Right cardiac atrium (tissue), 5 donors: ENCODE results near the gene ABR. TPM values are rescaled to one million over a fixed set of nuclear protein-coding genes. Genes with fewer than 3 reads are reported as not detected.

Source experiments
- ATAC-seq, 2 donors: fragments of 200-7000 bp; cut with Tn5 transposase; one replicate each; pipeline versions ENCODE4 v1.8.0 to v1.9.1; 2020; ENCODE audit warnings: moderate library complexity in 2 of 2, mild to moderate bottlenecking in 1 of 2
- DNase-seq, 3 donors: peaks; one replicate each; pipeline ENCODE4 v3.0.0-alpha.2; 2020
- H3K27ac ChIP-seq: one replicate; pipeline ENCODE4 v1.5.1; 2013; ENCODE audit warnings: mild to moderate bottlenecking, low read length, control low read depth, moderate library complexity
- H3K27me3 ChIP-seq: one replicate; pipeline ENCODE4 v1.6.1; 2013; ENCODE audit not compliant: control insufficient read depth, insufficient read depth
- H3K4me1 ChIP-seq: one replicate; pipeline ENCODE4 v1.6.1; 2013; ENCODE audit warnings: low read length; ENCODE audit not compliant: control insufficient read depth, insufficient read depth
- H3K4me3 ChIP-seq: one replicate; pipeline ENCODE4 v1.5.1; 2013; ENCODE audit warnings: low read length, control low read depth
- H3K9me3 ChIP-seq: one replicate; pipeline ENCODE4 v1.6.1; 2013; ENCODE audit warnings: low read length; ENCODE audit not compliant: control insufficient read depth
- WGBS: extraction: QIAGEN DNeasy Blood & Tissue Kit; methylation state at CpG from one replicate; pipeline ENCODE4 v1.1.7; 2013; 5-methylcytosine and 5-hydroxymethylcytosine counted together
- intact Hi-C, 4 donors: fragments of 100-400 bp; cut with DNase I; formaldehyde crosslinking; loops; one replicate each; pipeline versions ENCODE4 v1.11.0 to v1.14.0; 2022 to 2023
- polyA plus RNA-seq: library from polyadenylated mRNA; stranded (reverse); fragments of 200-250 nt; gene quantifications from one replicate; pipeline ENCODE4 v1.2.3, GENCODE V29; 2013
- total RNA-seq, 4 donors: library from RNA; stranded (reverse); fragmentation: NEBNext Ultra II Directional; extraction: Animal tissue kit (Norgen Biotek cat#: 25700); gene quantifications; one replicate each; pipeline ENCODE4 v1.2.1, GENCODE V29; 2021
- donor health status: healthy with polysubstance abuse.
- donor health status: DM: no; HTN: yes; CAD: no.
- donor health status: DM: no; HTN: no; CAD: no.
- donor health status: DM: no; HTN: yes; CAD: no; lungs with severe emphysema.
- donor health status: DM: yes; HTN: yes; CAD: no.

Gene ABR
- total and polyA plus RNA-seq, 5 donors = 77.4 to 164 (median 145) TPM

GRCh38 chr17:1031711-1032110, 148.1 kb downstream of the ABR start:
- 14% methylated on average over 30 of the region's 35 CpGs for WGBS
- DNase-seq = peak; percentile 77 to 93 (median 90)

GRCh38 chr17:1030684-1031532, 148.9 kb downstream of the ABR start:
- Histone ChIP-seq H3K4me1 (peaks cover 8% of the 10 kb centered on the region), H3K27ac (peak overlapping the region; percentile 60), H3K27me3 (no peaks in the 10 kb centered on the region), H3K4me3 (peak overlapping the region; percentile 39), H3K9me3 (no peaks in the 10 kb centered on the region)
- DNase-seq (peak; percentile 63 to 90 (median 86)), ATAC-seq (peak; percentile 48 to 52)
- WGBS = 42% methylated on average over 45 of the region's 45 CpGs
- intact Hi-C loops = no loop called here

More at GRCh38 chr17:1031711-1032110, 148.1 kb downstream of the ABR start:
- Histone ChIP-seq H3K4me3 (peak overlapping the region; percentile 39), H3K27me3 (no peaks in the 10 kb centered on the region), H3K4me1 (peaks cover 8% of the 10 kb centered on the region), H3K9me3 (no peaks in the 10 kb centered on the region), H3K27ac (no peak overlapping the region)
- peak; percentile 72 to 78 for ATAC-seq
- intact Hi-C loops = no loop called here

GRCh38 chr17:1029922-1030644, 149.7 kb downstream of the ABR start:
- ATAC-seq (peak; percentile 3 to 6), DNase-seq (peak in 1 of 3 donors; percentile 35)
- peaks cover 8% of the 10 kb centered on the region for H3K4me1 ChIP-seq
- intact Hi-C loops = no loop called here
- peak overlapping the region; percentile 60 for H3K27ac ChIP-seq
- H3K9me3 ChIP-seq = no peaks in the 10 kb centered on the region
- H3K27me3 ChIP-seq = no peaks in the 10 kb centered on the region
- 55% methylated on average over 20 of the region's 20 CpGs for WGBS
- H3K4me3 ChIP-seq = no peak overlapping the region

- ATAC-seq (peak; percentile 1 to 25), DNase-seq (peak in 1 of 3 donors; percentile 53)
- H3K4me1 ChIP-seq = peaks cover 8% of the 10 kb centered on the region
- H3K9me3 ChIP-seq = no peaks in the 10 kb centered on the region
- peak overlapping the region; percentile 56 for H3K27ac ChIP-seq
- no peak overlapping the region for H3K4me3 ChIP-seq
- intact Hi-C loops = no loop called here
- H3K27me3 ChIP-seq = no peaks in the 10 kb centered on the region
- WGBS = 64% methylated on average over 30 of the region's 30 CpGs
Measured at GRCh38 chr17:1029196-1029921, 150.4 kb downstream of the ABR start.

- no peak for ATAC-seq
Measured at GRCh38 chr17:1027044-1027443, 152.7 kb downstream of the ABR start.

GRCh38 chr17:1026599-1026975, 153.2 kb downstream of the ABR start:
- DNase-seq = no peak
- H3K9me3 ChIP-seq = no peaks in the 10 kb centered on the region
- intact Hi-C loops = no loop called here
- H3K27me3 ChIP-seq = no peaks in the 10 kb centered on the region
- ATAC-seq = no peak
- no peak overlapping the region for H3K27ac ChIP-seq
- H3K4me3 ChIP-seq = no peak overlapping the region
- 88% methylated on average over 10 of the region's 10 CpGs for WGBS
- H3K4me1 ChIP-seq = peaks cover 15% of the 10 kb centered on the region

More at GRCh38 chr17:1027044-1027443, 152.7 kb downstream of the ABR start:
- no peaks in the 10 kb centered on the region for H3K27me3 ChIP-seq
- intact Hi-C loops = no loop called here
- peaks cover 15% of the 10 kb centered on the region for H3K4me1 ChIP-seq
- no peak overlapping the region for H3K27ac ChIP-seq
- H3K4me3 ChIP-seq = no peak overlapping the region
- peak in 1 of 3 donors; percentile 72 for DNase-seq
- no peaks in the 10 kb centered on the region for H3K9me3 ChIP-seq
- 76% methylated on average over 9 of the region's 9 CpGs for WGBS

GRCh38 chr17:1025733-1026598, 153.8 kb downstream of the ABR start:
- ATAC-seq (no peak), DNase-seq (no peak)
- intact Hi-C loops = no loop called here
- H3K27me3 ChIP-seq = no peaks in the 10 kb centered on the region
- no peaks in the 10 kb centered on the region for H3K9me3 ChIP-seq
- H3K4me1 ChIP-seq = peaks cover 15% of the 10 kb centered on the region
- H3K27ac ChIP-seq = no peak overlapping the region
- H3K4me3 ChIP-seq = no peak overlapping the region
- 82% methylated on average over 30 of the region's 30 CpGs for WGBS

- no peaks in the 10 kb centered on the region for H3K9me3 ChIP-seq
- DNase-seq (peak in 2 of 3 donors; percentile 23 to 62), ATAC-seq (no peak)
- intact Hi-C loops = no loop called here
- peaks cover 8% of the 10 kb centered on the region for H3K4me1 ChIP-seq
- H3K27ac ChIP-seq = no peak overlapping the region
- WGBS = 87% methylated on average over 27 of the region's 27 CpGs
- no peak overlapping the region for H3K4me3 ChIP-seq
- H3K27me3 ChIP-seq = no peaks in the 10 kb centered on the region
Measured at GRCh38 chr17:1024076-1024475, 155.7 kb downstream of the ABR start.

GRCh38 chr17:1022278-1023024, 157.3 kb downstream of the ABR start:
- no peaks in the 10 kb centered on the region for H3K27me3 ChIP-seq
- H3K9me3 ChIP-seq = no peaks in the 10 kb centered on the region
- H3K4me1 ChIP-seq = peaks cover 8% of the 10 kb centered on the region
- no peak overlapping the region for H3K4me3 ChIP-seq
- DNase-seq (peak; percentile 80 to 94 (median 89)), ATAC-seq (peak; percentile 75 to 79)
- intact Hi-C loops = no loop called here
- WGBS = 50% methylated on average over 32 of the region's 32 CpGs
- peak overlapping the region; percentile 42 for H3K27ac ChIP-seq
